Calu3 (cell line): ENCODE data around the gene ZNF536. TPM values are rescaled to one million over a fixed set of nuclear protein-coding genes. Genes with fewer than 3 reads are reported as not detected.

Experiments
- BruUV-seq: library from RNA; stranded (reverse); fragments of 400-500 nt; replicated peaks from 2 replicates; lab custom pipeline; 2021; lab: Mats Ljungman, UMichigan
- CTCF ChIA-PET: fragments of 300-600 bp; sonication (Branson Sonifier 250); formaldehyde crosslinking; loops from one replicate; lab custom pipeline; 2022; ENCODE audit warnings: antibody characterized with exemption; lab: Charles Lee
- DNase-seq: peaks from one replicate; pipeline ENCODE4 v3.0.0; 2022
- H3K27ac Mint-ChIP-seq: one replicate; pipeline ENCODE4 v1.8.0; 2022; ENCODE audit warnings: mixed read lengths; ENCODE audit not compliant: unreplicated experiment
- H3K27me3 Mint-ChIP-seq: one replicate; pipeline ENCODE4 v1.8.0; 2022; ENCODE audit warnings: mixed read lengths; ENCODE audit not compliant: unreplicated experiment
- H3K36me3 Mint-ChIP-seq: one replicate; pipeline ENCODE4 v1.8.0; 2022; ENCODE audit warnings: mild to moderate bottlenecking, moderate library complexity, mixed read lengths; ENCODE audit not compliant: insufficient read depth, unreplicated experiment
- H3K4me1 Mint-ChIP-seq: one replicate; pipeline ENCODE4 v1.8.0; 2022; ENCODE audit warnings: mild to moderate bottlenecking, low read depth, mixed read lengths; ENCODE audit not compliant: unreplicated experiment
- H3K4me3 Mint-ChIP-seq: one replicate; pipeline ENCODE4 v1.8.0; 2022; ENCODE audit warnings: mild to moderate bottlenecking, low read depth, moderate library complexity, mixed read lengths; ENCODE audit not compliant: unreplicated experiment
- H3K9me3 Mint-ChIP-seq: one replicate; pipeline ENCODE4 v1.8.0; 2022; ENCODE audit warnings: low read depth, mixed read lengths; ENCODE audit not compliant: unreplicated experiment
- intact Hi-C: fragments of 100-400 bp; cut with micrococcal nuclease; formaldehyde crosslinking; loops from one replicate; pipeline ENCODE4 v1.10.0; 2022; ENCODE audit not compliant: unreplicated experiment
- total RNA-seq: library from RNA; stranded (reverse); gene quantifications from 2 replicates; pipeline ENCODE4 v1.2.3, GENCODE V29; 2022
- TF ChIP-seq, protein P1 (sequence below): fragments of 200-600 bp; IDR thresholded peaks from one replicate; pipeline ENCODE4 v1.8.0; 2022; ENCODE audit warnings: antibody characterized with exemption; ENCODE audit not compliant: unreplicated experiment

Gene ZNF536
- total RNA-seq, 1 experiment from 2014 or later, result not detected

DNA sequence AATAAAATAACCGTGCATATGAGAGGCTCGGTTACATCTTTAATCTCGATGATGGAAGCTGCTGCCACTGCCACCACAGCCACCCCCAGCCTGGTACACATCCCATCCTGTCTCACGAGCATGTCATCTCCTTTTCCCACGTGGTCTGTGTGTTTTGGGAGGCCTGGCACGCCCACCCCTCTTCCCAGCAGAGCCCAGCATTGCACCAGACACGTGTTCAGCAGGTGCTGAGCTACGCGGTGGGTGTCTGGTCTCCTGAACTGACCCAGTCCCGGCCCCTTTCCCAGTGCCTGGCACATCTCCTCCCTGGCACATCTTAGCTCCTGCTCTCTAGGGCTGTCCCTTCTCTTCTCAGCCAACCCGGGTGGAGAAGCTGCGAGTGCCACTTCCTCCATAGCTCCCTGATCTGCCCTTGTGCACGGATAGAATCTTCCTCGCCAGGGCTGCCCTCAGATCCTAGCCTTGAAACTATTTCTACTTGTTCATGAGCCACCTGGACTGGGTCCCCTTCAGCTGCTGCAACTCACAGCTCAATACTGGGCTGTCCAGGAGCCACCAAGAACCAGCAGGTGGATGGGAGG, 36.8 kb upstream of the ZNF536 start:
- no TSS peak for BruUV-seq
- TF ChIP-seq, protein P1, sequence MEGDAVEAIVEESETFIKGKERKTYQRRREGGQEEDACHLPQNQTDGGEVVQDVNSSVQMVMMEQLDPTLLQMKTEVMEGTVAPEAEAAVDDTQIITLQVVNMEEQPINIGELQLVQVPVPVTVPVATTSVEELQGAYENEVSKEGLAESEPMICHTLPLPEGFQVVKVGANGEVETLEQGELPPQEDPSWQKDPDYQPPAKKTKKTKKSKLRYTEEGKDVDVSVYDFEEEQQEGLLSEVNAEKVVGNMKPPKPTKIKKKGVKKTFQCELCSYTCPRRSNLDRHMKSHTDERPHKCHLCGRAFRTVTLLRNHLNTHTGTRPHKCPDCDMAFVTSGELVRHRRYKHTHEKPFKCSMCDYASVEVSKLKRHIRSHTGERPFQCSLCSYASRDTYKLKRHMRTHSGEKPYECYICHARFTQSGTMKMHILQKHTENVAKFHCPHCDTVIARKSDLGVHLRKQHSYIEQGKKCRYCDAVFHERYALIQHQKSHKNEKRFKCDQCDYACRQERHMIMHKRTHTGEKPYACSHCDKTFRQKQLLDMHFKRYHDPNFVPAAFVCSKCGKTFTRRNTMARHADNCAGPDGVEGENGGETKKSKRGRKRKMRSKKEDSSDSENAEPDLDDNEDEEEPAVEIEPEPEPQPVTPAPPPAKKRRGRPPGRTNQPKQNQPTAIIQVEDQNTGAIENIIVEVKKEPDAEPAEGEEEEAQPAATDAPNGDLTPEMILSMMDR, result no peak
- H3K4me3 Mint-ChIP-seq, result no peak overlapping the region

DNA sequence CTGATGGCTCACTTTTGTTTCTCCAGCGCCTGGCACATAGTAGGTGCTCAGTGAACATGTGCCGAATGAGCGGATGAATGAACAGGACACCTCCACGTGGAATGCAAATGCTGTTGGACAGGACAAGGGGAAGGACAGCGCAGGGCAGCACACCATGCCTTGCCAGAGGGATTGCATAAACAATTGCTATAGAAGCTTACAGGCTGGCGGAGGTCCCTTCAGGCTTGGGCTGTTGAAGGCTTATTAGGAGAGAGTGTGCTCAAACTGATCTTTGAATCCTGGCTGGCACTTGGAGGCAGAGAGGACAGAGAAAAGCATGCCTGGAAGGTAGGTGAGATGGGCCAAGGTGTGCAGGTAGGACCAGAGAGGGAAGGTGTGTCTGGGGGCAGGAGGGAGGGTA, 35.9 kb upstream of the ZNF536 start:
- intact Hi-C loops, result no loop called here
- H3K4me1 Mint-ChIP-seq, result no peaks in the 10 kb centered on the region
- H3K36me3 Mint-ChIP-seq, result no peaks in the 10 kb centered on the region
- CTCF ChIA-PET, result no interaction called here
- no peak for DNase-seq
- peaks cover 17% of the 10 kb centered on the region for H3K9me3 Mint-ChIP-seq
- TF ChIP-seq, protein P1, result no peak
- no TSS peak for BruUV-seq
- H3K27ac Mint-ChIP-seq, result no peak overlapping the region
- no peak overlapping the region for H3K4me3 Mint-ChIP-seq
- H3K27me3 Mint-ChIP-seq, result no peaks in the 10 kb centered on the region

More for the DNA sequence above, 36.8 kb upstream of the ZNF536 start:
- DNase-seq, result no peak
- CTCF ChIA-PET, result no interaction called here
- Mint-ChIP-seq H3K9me3 (peaks cover 17% of the 10 kb centered on the region), H3K36me3 (no peaks in the 10 kb centered on the region), H3K27ac (no peak overlapping the region), H3K4me1 (no peaks in the 10 kb centered on the region), H3K27me3 (no peaks in the 10 kb centered on the region)
- intact Hi-C loops, result no loop called here

DNA sequence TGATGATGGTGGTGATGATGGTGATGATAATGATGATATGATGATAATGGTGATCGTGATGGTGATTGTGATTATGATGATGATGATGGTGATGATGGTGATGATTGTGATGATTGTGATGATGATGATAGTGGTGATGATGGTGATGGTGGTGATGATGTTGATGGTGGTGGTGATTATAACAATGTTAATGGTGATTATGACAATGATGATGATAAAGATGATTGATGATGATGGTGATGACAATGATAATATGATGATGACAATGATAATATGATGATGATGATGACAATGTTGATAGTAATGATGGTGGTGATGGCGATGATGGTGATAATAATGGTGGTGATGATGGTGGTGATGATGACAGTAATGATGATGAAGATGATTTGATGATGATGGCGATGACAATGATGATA, 34.1 kb upstream of the ZNF536 start:
- BruUV-seq, result no TSS peak
- Mint-ChIP-seq H3K27ac (no peak overlapping the region), H3K36me3 (no peaks in the 10 kb centered on the region), H3K4me3 (no peak overlapping the region), H3K9me3 (peaks cover 3% of the 10 kb centered on the region), H3K4me1 (no peaks in the 10 kb centered on the region), H3K27me3 (no peaks in the 10 kb centered on the region)
- TF ChIP-seq, protein P1, result no peak
- CTCF ChIA-PET, result no interaction called here
- DNase-seq, result no peak
- intact Hi-C loops, result no loop called here

DNA sequence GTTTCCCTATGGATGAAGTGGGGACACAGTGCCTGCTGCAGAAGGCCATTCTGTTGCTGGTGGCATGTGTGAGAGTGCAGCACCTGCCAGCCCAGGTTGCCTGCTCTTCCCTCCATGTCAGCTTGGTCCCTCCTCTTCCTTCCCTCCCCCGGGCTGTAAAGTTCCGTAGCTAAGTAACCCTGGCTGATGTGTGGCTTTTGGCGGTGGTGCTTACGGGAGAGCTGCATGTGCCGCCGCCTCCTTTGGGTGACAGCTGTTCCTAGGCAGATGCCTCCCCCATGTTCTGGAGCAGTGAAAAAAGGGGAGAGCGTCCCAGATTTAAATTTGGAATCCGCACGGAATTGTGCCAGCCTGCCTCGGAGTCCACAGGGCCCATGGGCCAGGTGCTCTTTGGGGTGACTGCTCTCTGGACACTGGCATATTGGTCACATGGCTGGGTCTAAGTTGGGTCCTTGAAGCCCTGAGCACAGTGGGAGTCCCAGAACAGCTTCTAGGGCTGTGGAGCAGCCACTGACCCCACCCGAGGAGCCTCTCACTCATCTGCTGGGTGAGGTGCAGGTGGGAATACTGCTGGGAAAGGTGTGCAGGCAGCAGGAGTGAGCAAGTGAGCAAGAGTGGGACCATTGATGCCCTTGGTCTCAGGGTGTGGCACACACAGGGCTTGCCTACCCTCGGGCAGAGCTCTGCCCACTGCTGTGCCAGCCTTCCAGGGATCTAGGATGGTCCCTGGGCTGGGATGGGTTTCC, 33.1 kb upstream of the ZNF536 start:
- CTCF ChIA-PET, result no interaction called here
- no peak for DNase-seq
- Mint-ChIP-seq H3K4me1 (no peaks in the 10 kb centered on the region), H3K27ac (no peak overlapping the region), H3K9me3 (peaks cover 3% of the 10 kb centered on the region), H3K36me3 (no peaks in the 10 kb centered on the region), H3K27me3 (no peaks in the 10 kb centered on the region), H3K4me3 (no peak overlapping the region)
- intact Hi-C loops, result no loop called here
- TF ChIP-seq, protein P1, result no peak
- BruUV-seq, result no TSS peak
